Dendritic cell treated with granulocyte-macrophage colony-stimulating factor and Interleukin-4, amounts not matched to agents 40 ng/mL and 50 ng/mL, for 4 days (primary cell): ENCODE data around the gene ECT2L.

ENCODE experiments used
- H3K27ac Mint-ChIP-seq: one replicate; pipeline ENCODE4 v1.8.0; 2022; ENCODE audit warnings: mild to moderate bottlenecking, mixed read lengths
- H3K27me3 Mint-ChIP-seq: one replicate; pipeline ENCODE4 v1.8.0; 2022; ENCODE audit warnings: mild to moderate bottlenecking, mixed read lengths
- H3K36me3 Mint-ChIP-seq: one replicate; pipeline ENCODE4 v1.8.0; 2022; ENCODE audit warnings: low read depth, mixed read lengths
- H3K4me1 Mint-ChIP-seq: one replicate; pipeline ENCODE4 v1.8.0; 2022; ENCODE audit warnings: low read depth, mixed read lengths
- H3K4me3 Mint-ChIP-seq: one replicate; pipeline ENCODE4 v1.8.0; 2022; ENCODE audit warnings: mild to moderate bottlenecking, moderate library complexity, mixed read lengths
- H3K9me3 Mint-ChIP-seq: one replicate; pipeline ENCODE4 v1.8.0; 2022; ENCODE audit warnings: mixed read lengths
- intact Hi-C: fragments of 100-400 bp; cut with micrococcal nuclease; formaldehyde crosslinking; loops from one replicate; pipeline ENCODE4 v1.15.0; 2022

ECT2L gene

DNA sequence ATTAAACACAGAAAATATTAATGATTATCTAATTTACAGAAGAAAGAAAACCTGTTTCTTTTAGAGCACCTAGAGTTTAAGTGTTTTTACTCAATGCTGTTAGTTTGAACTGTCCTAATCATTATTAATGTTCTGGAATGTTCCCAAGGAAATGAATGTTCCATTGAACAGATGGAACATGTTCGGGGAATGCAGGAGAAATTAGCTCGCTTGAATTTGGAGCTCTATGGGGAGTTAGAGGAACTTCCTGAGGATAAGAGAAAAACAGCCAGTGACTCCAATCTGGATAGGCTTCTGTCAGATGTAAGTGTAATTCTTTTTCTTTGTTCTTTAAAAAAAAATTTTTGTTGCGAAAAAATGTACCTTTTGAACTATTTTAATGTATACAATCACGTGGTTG, 10.8 kb upstream of the ECT2L start:
- Mint-ChIP-seq H3K4me1 (peaks cover 6% of the 10 kb centered on the region), H3K4me3 (no peak overlapping the region), H3K36me3 (peaks cover 87% of the 10 kb centered on the region), H3K27ac (no peak overlapping the region), H3K9me3 (no peaks in the 10 kb centered on the region), H3K27me3 (no peaks in the 10 kb centered on the region)
- intact Hi-C loops: no loop called here

DNA sequence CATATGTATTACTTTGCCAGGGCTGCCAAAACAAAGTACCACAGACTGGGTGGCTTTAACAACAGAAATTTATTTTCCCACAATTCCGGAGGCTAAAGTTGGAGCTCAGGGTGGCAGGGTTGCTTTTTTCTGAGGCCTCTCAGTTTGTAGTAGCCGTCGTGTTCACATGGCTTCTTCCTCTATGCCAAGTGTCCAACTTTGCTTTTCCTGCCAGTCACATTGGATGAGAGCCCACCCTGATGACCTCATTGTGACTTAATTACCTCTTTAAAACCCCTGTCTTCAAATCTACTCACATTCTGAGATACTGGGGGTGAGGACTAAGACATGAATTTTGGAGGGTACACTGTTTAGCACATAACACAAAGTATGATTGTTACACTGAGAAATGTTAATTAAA, 9.9 kb upstream of the ECT2L start:
- H3K4me1 Mint-ChIP-seq: peaks cover 6% of the 10 kb centered on the region
- H3K9me3 Mint-ChIP-seq: no peaks in the 10 kb centered on the region
- H3K4me3 Mint-ChIP-seq: no peak overlapping the region
- no peak overlapping the region for H3K27ac Mint-ChIP-seq
- intact Hi-C loops: no loop called here
- peaks cover 88% of the 10 kb centered on the region for H3K36me3 Mint-ChIP-seq
- H3K27me3 Mint-ChIP-seq: no peaks in the 10 kb centered on the region

DNA sequence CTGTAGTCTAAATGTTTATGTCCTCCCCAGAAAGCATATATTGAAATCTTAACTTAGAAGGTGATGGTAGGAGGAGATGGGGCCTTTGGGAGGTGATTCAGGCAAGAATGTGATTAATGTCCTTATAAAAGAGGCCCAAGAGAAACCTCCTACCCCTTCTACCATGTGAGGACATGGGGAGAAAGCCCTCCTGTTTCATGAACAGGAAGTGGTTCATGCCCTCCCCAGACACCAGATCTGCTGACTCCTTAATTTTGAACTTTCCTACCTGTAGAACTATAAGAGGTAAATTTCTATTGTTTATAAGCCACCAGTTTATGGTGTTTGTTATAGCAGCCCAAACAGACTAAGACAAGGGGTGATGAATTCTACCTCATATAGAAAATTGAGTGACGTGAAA, 8.7 kb upstream of the ECT2L start:
- intact Hi-C loops: no loop called here
- Mint-ChIP-seq H3K27me3 (no peaks in the 10 kb centered on the region), H3K36me3 (peaks cover 88% of the 10 kb centered on the region), H3K9me3 (no peaks in the 10 kb centered on the region), H3K4me3 (no peak overlapping the region), H3K4me1 (peaks cover 1% of the 10 kb centered on the region), H3K27ac (no peak overlapping the region)

DNA sequence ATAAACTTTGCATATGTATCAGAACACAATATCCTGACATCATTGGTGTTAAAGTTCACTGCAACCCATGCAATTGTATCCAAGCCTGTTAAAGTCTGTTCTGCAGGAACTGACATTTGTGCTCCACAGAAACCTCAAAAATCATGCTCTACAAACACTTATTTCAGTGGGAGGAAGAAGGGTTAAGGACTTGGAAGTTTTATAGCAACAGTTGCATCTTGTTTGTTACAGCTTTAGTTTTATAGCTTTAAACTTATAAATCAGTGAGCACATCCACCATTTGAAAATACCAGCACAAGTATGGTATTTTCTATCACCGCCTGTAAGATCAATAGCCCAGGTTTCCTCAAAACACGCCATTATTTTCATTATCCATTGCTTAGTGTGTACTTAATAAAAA, 884 bp downstream of the ECT2L start:
- H3K4me3 Mint-ChIP-seq: no peak overlapping the region
- H3K4me1 Mint-ChIP-seq: no peaks in the 10 kb centered on the region
- intact Hi-C loops: no loop called here
- H3K27ac Mint-ChIP-seq: no peak overlapping the region
- H3K36me3 Mint-ChIP-seq: peaks cover 4% of the 10 kb centered on the region
- peaks cover 20% of the 10 kb centered on the region for H3K27me3 Mint-ChIP-seq
- no peaks in the 10 kb centered on the region for H3K9me3 Mint-ChIP-seq

DNA sequence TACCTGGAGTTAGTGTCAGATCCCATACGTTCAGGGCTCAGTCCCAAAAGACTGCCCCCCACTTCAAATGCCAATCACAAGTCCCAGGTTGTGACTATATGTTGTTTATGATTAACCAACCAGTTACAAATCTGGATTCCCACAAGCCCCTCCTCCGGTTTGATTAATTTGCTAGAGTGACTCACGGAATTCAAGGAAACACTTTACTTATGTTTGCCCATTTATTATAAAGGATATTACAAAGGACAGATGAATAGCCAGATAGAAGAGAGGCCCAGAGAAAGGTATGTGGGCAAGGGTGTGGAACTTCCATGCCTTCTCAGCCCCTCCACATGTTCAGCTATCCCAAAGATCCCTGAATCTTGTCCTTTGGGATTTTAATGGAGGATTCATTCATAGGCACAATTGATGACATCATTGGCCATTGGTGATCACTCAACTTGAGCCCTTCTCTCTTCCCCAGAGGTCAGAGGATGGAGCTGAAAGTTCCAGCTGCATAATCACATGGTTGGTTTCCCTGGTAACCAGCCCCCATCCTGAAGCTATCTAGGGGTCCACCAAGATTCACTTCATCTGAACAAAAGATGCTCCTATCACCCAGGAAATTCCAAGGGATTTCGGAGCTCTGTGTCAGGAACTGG, 2.0 kb downstream of the ECT2L start:
- Mint-ChIP-seq H3K36me3 (no peaks in the 10 kb centered on the region), H3K4me3 (no peak overlapping the region), H3K27me3 (peaks cover 20% of the 10 kb centered on the region), H3K27ac (no peak overlapping the region), H3K9me3 (no peaks in the 10 kb centered on the region), H3K4me1 (no peaks in the 10 kb centered on the region)
- intact Hi-C loops: no loop called here

DNA sequence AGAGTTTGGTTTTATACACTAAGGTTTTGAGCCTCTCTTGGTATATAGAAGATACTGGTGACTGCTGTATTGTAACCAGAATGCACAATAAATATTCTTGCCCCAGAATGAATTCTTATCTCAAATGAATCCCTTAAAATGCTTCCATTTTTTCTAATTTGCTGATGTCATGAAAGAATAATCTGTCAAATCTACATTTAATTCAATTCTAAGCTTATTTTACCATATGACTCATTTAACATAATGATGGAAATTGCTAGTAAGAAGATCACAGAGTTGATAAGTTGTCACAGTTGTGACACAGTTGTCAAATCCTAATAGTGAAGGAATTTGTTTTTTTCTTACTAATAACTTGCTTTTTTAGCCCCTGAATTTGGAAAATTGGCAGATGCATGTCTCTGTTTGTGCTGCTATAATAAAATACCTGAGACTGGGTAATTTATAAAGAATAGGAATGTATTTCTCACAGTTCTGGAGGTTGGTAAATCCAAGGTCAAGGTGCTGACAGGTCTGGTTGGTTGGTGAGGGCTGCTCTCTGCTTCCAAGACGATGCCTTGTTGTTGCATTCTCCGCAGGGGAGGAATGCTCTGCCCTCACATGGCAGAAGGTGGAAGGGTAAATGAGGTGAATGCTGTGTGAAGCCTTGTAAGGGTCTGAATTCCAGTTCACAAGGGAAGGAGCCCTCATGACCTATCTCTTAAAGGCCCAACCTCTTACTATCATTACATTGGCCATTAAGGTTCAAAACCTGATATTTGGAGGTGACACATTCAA, 4.7 kb downstream of the ECT2L start:
- Mint-ChIP-seq H3K9me3 (no peaks in the 10 kb centered on the region), H3K27ac (no peak overlapping the region), H3K36me3 (no peaks in the 10 kb centered on the region), H3K27me3 (peaks cover 18% of the 10 kb centered on the region), H3K4me3 (no peak overlapping the region), H3K4me1 (no peaks in the 10 kb centered on the region)
- intact Hi-C loops: no loop called here

DNA sequence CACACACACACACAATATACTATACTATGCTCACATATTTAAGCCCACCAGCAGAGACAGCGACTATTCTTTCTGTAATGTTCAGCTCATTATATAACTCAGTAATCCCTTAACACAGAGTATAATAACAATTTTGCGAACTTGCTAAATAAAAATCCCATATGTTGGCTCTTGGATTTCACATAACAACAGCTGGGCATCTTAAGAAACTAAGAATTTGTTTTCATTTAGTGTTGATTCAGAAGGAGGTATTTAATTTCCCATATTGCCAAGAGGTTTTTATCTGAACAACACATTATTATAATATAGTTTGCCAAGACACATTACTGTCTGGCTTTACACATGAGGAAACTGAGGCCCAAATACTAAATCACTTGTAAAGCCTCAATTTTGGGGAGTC, 7.4 kb downstream of the ECT2L start:
- no peak overlapping the region for H3K4me3 Mint-ChIP-seq
- no peaks in the 10 kb centered on the region for H3K27me3 Mint-ChIP-seq
- peaks cover 10% of the 10 kb centered on the region for H3K4me1 Mint-ChIP-seq
- intact Hi-C loops: no loop called here
- no peak overlapping the region for H3K27ac Mint-ChIP-seq
- H3K9me3 Mint-ChIP-seq: no peaks in the 10 kb centered on the region
- no peaks in the 10 kb centered on the region for H3K36me3 Mint-ChIP-seq

DNA sequence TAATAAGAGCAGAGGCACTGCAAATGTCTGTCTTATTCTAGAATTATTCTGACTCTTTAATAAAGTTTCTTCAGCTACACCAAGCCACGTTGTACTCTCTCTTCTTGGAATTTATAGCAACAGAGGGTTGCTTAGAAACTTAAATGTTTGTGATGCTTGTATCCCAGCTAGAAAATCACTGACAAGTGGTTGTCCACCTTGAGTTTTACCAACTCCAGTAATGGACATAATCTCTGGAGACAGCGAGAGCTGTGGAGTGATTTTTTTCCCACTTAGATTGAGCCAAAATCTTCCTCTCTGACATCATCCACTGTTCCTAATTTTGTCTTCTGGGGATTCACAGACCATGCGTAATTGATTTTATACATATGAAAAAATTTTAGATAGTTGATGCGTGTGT, 8.0 kb downstream of the ECT2L start:
- Mint-ChIP-seq H3K27ac (no peak overlapping the region), H3K4me1 (peaks cover 10% of the 10 kb centered on the region), H3K4me3 (no peak overlapping the region), H3K27me3 (no peaks in the 10 kb centered on the region), H3K36me3 (no peaks in the 10 kb centered on the region), H3K9me3 (no peaks in the 10 kb centered on the region)
- intact Hi-C loops: no loop called here

DNA sequence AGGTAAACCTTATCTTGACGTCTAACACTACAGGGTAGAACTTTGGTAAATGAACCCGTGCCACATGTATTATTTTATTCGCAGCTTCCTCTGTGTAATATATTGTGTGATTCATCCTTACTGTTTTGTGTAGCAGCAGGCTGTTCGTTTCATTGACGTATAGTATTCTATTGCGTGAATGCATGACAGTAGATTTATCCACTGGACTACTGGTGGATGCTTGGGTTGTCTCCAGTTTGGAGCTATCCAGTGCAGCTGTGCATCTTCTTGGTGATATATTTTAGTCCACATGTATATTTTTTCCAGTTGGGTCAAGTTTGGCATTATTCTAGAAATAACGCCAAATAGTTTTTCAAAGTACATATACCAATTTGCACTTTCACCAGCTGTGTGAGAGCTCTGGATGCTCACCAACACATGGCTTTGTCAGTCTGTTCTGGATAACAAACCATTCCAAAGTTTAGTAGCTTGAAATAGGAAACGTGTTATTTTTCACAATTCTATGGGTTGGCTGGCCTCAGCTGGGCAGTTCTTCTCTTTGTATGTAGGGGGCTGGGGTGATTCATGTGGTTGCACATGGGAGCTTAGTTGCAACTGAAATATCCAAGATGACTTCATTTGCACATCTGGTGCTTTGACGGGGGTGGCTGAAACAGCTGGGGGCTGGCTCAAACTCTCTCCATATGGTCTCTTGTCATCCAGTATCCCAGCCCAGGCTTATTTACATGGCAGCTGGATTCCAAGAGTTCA, 9.3 kb downstream of the ECT2L start:
- Mint-ChIP-seq H3K27ac (no peak overlapping the region), H3K4me3 (no peak overlapping the region), H3K9me3 (no peaks in the 10 kb centered on the region), H3K27me3 (no peaks in the 10 kb centered on the region), H3K36me3 (no peaks in the 10 kb centered on the region), H3K4me1 (peaks cover 10% of the 10 kb centered on the region)
- intact Hi-C loops: no loop called here

DNA sequence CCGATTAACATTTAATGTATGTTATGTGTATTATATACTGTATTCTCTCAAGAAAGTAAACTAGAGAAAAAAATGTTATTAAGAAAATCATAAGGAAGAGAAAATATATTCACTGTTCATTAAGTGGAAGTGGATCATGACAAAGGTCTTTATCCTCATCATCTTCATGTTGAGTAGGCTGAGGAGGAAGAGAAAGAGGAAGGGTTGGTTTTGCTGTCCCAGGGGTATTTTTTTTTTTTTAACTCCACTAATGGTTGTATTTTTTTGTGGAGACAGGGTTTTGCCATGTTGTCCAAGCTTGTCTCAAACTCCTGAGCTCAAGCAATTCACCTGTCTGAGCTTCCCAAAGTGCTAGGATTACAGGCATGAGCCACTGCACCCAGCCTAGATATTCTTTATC, 11.0 kb downstream of the ECT2L start:
- no peak overlapping the region for H3K27ac Mint-ChIP-seq
- peaks cover 19% of the 10 kb centered on the region for H3K4me1 Mint-ChIP-seq
- H3K27me3 Mint-ChIP-seq: no peaks in the 10 kb centered on the region
- intact Hi-C loops: no loop called here
- no peak overlapping the region for H3K4me3 Mint-ChIP-seq
- H3K36me3 Mint-ChIP-seq: no peaks in the 10 kb centered on the region
- H3K9me3 Mint-ChIP-seq: no peaks in the 10 kb centered on the region

DNA sequence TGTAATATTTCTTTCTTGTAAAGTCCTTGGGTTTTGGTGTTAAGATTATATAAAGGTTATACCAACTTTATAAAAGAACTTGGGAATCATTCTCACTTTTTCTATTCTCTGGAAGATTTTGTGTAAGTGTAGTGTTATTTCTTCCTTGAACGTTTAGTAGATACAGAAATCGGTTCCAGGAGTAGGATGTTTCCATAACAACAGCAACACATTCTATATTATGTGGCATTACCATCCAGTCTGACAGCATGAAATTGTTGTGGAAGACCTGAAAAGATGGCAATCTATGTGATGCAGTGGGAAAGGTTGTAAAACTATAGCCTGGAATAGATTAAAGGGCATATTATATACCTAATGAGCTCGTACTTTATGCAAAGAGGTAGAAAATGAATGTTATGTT, 13.8 kb downstream of the ECT2L start:
- no peak overlapping the region for H3K27ac Mint-ChIP-seq
- peaks cover 22% of the 10 kb centered on the region for H3K4me1 Mint-ChIP-seq
- H3K4me3 Mint-ChIP-seq: no peak overlapping the region
- H3K36me3 Mint-ChIP-seq: no peaks in the 10 kb centered on the region
- H3K27me3 Mint-ChIP-seq: no peaks in the 10 kb centered on the region
- intact Hi-C loops: loop anchor here (10.0 kb wide), 1 partner anchor 325 kb away; the partner anchor contains the start of gene HECA
- H3K9me3 Mint-ChIP-seq: no peaks in the 10 kb centered on the region

DNA sequence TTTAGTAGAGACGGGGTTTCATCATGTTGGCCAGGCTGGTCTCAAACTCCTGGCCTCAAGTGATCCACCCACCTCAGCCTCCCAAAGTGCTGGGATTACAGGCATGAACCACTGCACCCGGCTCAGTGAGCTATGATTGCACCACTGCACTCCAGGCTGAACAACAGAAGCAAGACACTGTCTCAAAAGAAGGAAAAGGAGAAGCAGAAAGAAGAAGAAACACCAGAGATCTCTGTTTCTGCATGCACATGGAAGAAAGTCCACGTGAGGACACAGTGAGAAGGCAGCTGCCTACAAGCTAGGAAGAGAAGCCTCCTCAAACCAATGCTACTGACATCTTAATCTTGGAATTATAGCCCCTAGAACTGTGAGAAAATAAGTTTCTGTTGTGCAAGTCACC, 16.0 kb downstream of the ECT2L start:
- H3K36me3 Mint-ChIP-seq: no peaks in the 10 kb centered on the region
- peaks cover 19% of the 10 kb centered on the region for H3K4me1 Mint-ChIP-seq
- H3K27me3 Mint-ChIP-seq: no peaks in the 10 kb centered on the region
- intact Hi-C loops: loop anchor here (10.0 kb wide), 1 partner anchor 323 kb away; the partner anchor contains the start of gene HECA
- no peaks in the 10 kb centered on the region for H3K9me3 Mint-ChIP-seq
- H3K27ac Mint-ChIP-seq: no peak overlapping the region
- no peak overlapping the region for H3K4me3 Mint-ChIP-seq

DNA sequence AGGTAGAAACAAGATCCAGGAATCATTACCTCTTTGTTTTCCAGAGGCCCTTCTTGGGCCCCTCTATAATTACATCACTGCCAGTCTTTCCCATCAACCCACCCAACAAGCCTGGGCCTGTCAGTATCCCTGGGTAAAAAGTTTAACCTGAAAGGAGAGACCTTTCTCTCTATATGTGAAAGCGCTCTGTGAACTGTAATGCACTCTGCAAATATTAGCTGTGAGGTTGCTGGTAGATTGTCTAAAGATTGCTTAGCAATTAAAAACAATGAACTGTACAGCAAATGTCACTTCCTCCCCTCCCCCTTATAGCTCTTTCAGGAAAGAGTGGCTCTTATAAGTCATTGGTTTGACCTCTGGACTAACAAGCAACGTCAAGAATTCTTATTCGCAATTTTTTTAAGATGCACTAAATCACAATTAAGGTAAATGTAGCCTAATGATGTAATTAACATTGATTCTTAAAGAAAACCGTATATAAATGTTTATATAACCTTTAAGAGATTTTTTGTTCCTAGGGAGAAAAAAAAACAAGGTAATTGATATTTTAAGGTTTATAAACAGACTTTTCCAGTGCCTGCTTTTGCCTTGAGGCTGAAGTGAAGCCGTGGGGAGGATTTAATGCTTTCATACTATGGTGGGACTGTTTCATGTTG, 18.4 kb downstream of the ECT2L start:
- H3K27ac Mint-ChIP-seq: no peak overlapping the region
- no peaks in the 10 kb centered on the region for H3K9me3 Mint-ChIP-seq
- no peaks in the 10 kb centered on the region for H3K27me3 Mint-ChIP-seq
- H3K4me1 Mint-ChIP-seq: peaks cover 23% of the 10 kb centered on the region
- H3K36me3 Mint-ChIP-seq: no peaks in the 10 kb centered on the region
- intact Hi-C loops: loop anchor here (10.0 kb wide), 1 partner anchor 320 kb away; the partner anchor contains the start of gene HECA
- H3K4me3 Mint-ChIP-seq: no peak overlapping the region

DNA sequence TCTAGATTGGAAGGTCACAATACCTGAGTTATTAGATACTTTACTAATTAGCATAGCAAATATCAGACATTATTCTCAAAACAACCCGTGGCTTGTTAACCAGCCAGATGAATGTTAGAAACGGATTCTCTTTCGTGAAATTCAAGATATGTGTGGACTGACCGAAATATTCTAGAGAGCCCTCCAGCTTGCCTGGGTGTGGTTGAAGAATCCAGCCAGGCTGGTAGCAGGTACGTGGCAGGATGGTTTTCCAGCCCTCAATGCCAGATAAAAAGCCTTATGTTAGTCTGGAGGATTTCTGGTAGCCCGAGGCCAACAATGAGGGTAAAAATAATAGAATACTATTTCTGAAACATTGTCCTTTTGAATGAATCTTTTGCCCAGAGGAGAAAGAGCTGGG, 19.3 kb downstream of the ECT2L start:
- no peak overlapping the region for H3K27ac Mint-ChIP-seq
- no peaks in the 10 kb centered on the region for H3K27me3 Mint-ChIP-seq
- H3K4me1 Mint-ChIP-seq: peaks cover 25% of the 10 kb centered on the region
- H3K4me3 Mint-ChIP-seq: no peak overlapping the region
- intact Hi-C loops: loop anchor here (5.0 to 10.0 kb wide), 2 partner anchors 320 to 402 kb away; partner anchors contain the start of gene HECA
- H3K36me3 Mint-ChIP-seq: no peaks in the 10 kb centered on the region
- no peaks in the 10 kb centered on the region for H3K9me3 Mint-ChIP-seq
